ENCODE measurements around the gene HES5.

- no peak for TF ChIP-seq CTCF (IDR thresholded peaks at IDR 0.05; ENCODE audit: low read depth, low read length)
- TF ChIP-seq EZH2phosphoT487 (IDR thresholded peaks at IDR 0.05; ENCODE audit: low read depth) = no peak
These were observed 31.4 kb downstream of the HES5 start for GRCh38 chr1:2498648-2499047.
